A673 (cell line): Measurements from ENCODE around the gene CCR5AS.

Experiments
- BruUV-seq: library from RNA; stranded (reverse); fragments of 400-500 nt; replicated peaks from 2 replicates; lab custom pipeline; 2021; lab: Mats Ljungman, UMichigan
- CTCF ChIA-PET: fragments of 300-600 bp; sonication (Branson Sonifier 250); formaldehyde crosslinking; loops from one replicate; lab custom pipeline; 2022; ENCODE audit warnings: antibody characterized with exemption; lab: Charles Lee
- POLR2A ChIA-PET: fragments of 300-600 bp; sonication (Branson Sonifier 250); formaldehyde crosslinking; loops from one replicate; lab custom pipeline; 2022; ENCODE audit warnings: antibody characterized with exemption; ENCODE audit not compliant: low non-redundant PET; lab: Charles Lee
- DNase-seq: peaks from one replicate; pipeline ENCODE4 v3.0.0-alpha.2; 2015; ENCODE audit warnings: low spot score
- H3K27ac ChIP-seq: fragments of 200-600 bp; sonication (generic); 2 replicates; pipeline ENCODE4 v1.5.1; 2016; ENCODE audit warnings: mixed run types, low read depth, mild to moderate bottlenecking, mixed read lengths, antibody characterized with exemption, low read length; ENCODE audit not compliant: poor library complexity, severe bottlenecking
- H3K27me3 ChIP-seq: fragments of 200-600 bp; sonication (generic); replicated peaks from 2 replicates; pipeline ENCODE4 v1.6.1; 2017; ENCODE audit warnings: mixed run types, low read depth, mild to moderate bottlenecking, mixed read lengths, antibody characterized with exemption, low read length; ENCODE audit not compliant: insufficient read depth, poor library complexity
- H3K36me3 ChIP-seq: fragments of 200-600 bp; sonication (generic); 2 replicates; pipeline ENCODE4 v1.6.1; 2016; ENCODE audit warnings: mixed run types, mild to moderate bottlenecking, mixed read lengths, antibody characterized with exemption, low read length; ENCODE audit not compliant: insufficient read depth, poor library complexity, severe bottlenecking
- H3K4me1 ChIP-seq: fragments of 200-600 bp; sonication (generic); 2 replicates; pipeline ENCODE4 v1.6.1; 2017; ENCODE audit warnings: mixed run types, mild to moderate bottlenecking, mixed read lengths, antibody characterized with exemption, low read length; ENCODE audit not compliant: insufficient read depth, poor library complexity, severe bottlenecking
- H3K4me3 ChIP-seq: fragments of 200-600 bp; sonication (generic); 2 replicates; pipeline ENCODE4 v1.5.1; 2016; ENCODE audit warnings: low read depth, mixed run types, mild to moderate bottlenecking, mixed read lengths, low read length; ENCODE audit not compliant: poor library complexity, severe bottlenecking
- H3K9me3 ChIP-seq: fragments of 200-600 bp; sonication (generic); 2 replicates; pipeline ENCODE4 v1.6.1; 2016; ENCODE audit warnings: mixed run types, low read depth, mild to moderate bottlenecking, mixed read lengths, antibody characterized with exemption, low read length; ENCODE audit not compliant: poor library complexity, severe bottlenecking
- CTCF ChIP-seq: fragments of 300-800, 200-600 bp; sonication (generic); conservative IDR thresholded peaks from 2 replicates; pipeline ENCODE4 v1.5.1; 2017; ENCODE audit warnings: low read depth, mild to moderate bottlenecking, antibody characterized with exemption, low read length, moderate library complexity, mixed read lengths
- EZH2 ChIP-seq: fragments of 200-600 bp; sonication (generic); IDR thresholded peaks from 2 replicates; pipeline ENCODE4 v1.6.1; 2017; ENCODE audit warnings: borderline replicate concordance, low read depth, mild to moderate bottlenecking, mixed read lengths, antibody characterized with exemption, low read length; ENCODE audit not compliant: poor library complexity, severe bottlenecking
- intact Hi-C: fragments of 100-400 bp; cut with micrococcal nuclease; formaldehyde crosslinking; loops from one replicate; pipeline ENCODE4 v1.10.0; 2022; ENCODE audit not compliant: unreplicated experiment

The CCR5AS gene

GRCh38 chr3:46359733-46360493 is 47.0 kb downstream of the CCR5AS start:
- BruUV-seq: no TSS peak
- no peak overlapping the region for H3K27ac ChIP-seq
- DNase-seq: peak; percentile 57

GRCh38 chr3:46358466-46358865 is 48.4 kb downstream of the CCR5AS start:
- DNase-seq: no peak
- Histone ChIP-seq H3K4me3 (no peak overlapping the region), H3K27me3 (peaks cover 22% of the 10 kb centered on the region), H3K4me1 (peaks cover 6% of the 10 kb centered on the region), H3K9me3 (no peaks in the 10 kb centered on the region), H3K36me3 (no peaks in the 10 kb centered on the region), H3K27ac (no peak overlapping the region)
- ChIA-PET CTCF (no interaction called here), POLR2A (no interaction called here)
- intact Hi-C loops: no loop called here
- no TSS peak for BruUV-seq
- no peak for TF ChIP-seq EZH2
- TF ChIP-seq CTCF: no peak

More at GRCh38 chr3:46359733-46360493, 47.0 kb downstream of the CCR5AS start:
- ChIA-PET POLR2A (interaction anchor here (0.9 kb wide), 1 partner anchor 518 kb away, joined by 3 read pairs; no protein-coding TSS in a partner anchor), CTCF (no interaction called here)
- intact Hi-C loops: no loop called here
- Histone ChIP-seq H3K36me3 (no peaks in the 10 kb centered on the region), H3K4me3 (no peak overlapping the region), H3K4me1 (peaks cover 6% of the 10 kb centered on the region), H3K9me3 (no peaks in the 10 kb centered on the region), H3K27me3 (peaks cover 10% of the 10 kb centered on the region)
- no peak for TF ChIP-seq EZH2
- no peak for TF ChIP-seq CTCF

- ChIA-PET CTCF (no interaction called here), POLR2A (no interaction called here)
- H3K36me3 ChIP-seq: no peaks in the 10 kb centered on the region
- no peak for TF ChIP-seq EZH2
- no peak for TF ChIP-seq CTCF
- no TSS peak for BruUV-seq
- peaks cover 6% of the 10 kb centered on the region for H3K4me1 ChIP-seq
- H3K27me3 ChIP-seq: peaks cover 27% of the 10 kb centered on the region
- no peak for DNase-seq
- intact Hi-C loops: no loop called here
- no peak overlapping the region for H3K27ac ChIP-seq
- no peaks in the 10 kb centered on the region for H3K9me3 ChIP-seq
- no peak overlapping the region for H3K4me3 ChIP-seq
Measured at GRCh38 chr3:46356909-46357308, 50.0 kb downstream of the CCR5AS start.
